Measurements from ENCODE around the gene MTMR2. TPM values are rescaled to one million over a fixed set of nuclear protein-coding genes. Genes with fewer than 3 reads are reported as not detected.
A peak's percentile ranks its signal among the peaks of the same experiment; 100 is the strongest.

MTMR2 gene
- total RNA-seq, 1 experiment from 2014 or later, result 29.1 TPM

GRCh38 chr11:95788921-95789505, 134.9 kb downstream of the MTMR2 start:
- no peak; the same call in 1 of the 2 replicates for ATAC-seq
- Histone ChIP-seq H3K79me2 (ENCODE audit: insufficient read depth, low read length) (peaks cover 51% of the 10 kb centered on the region), H3K9ac (ENCODE audit: low read length) (peak overlapping the region; percentile 81), H3K9me3 (ENCODE audit: control insufficient read depth in 1 of 2, insufficient read depth in 1 of 2, low read depth in 1 of 2, low read length in 2 of 2) (no peaks in the 10 kb centered on the region), H2AFZ (ENCODE audit: low read depth, low read length, poor library complexity, severe bottlenecking) (no peak overlapping the region), H3K4me2 (ENCODE audit: low read length) (peak overlapping the region; percentile 92), H3K4me3 (replicated peaks in 1 of 2; ENCODE audit: low read depth in 1 of 2, low read length in 2 of 2) (peak overlapping the region; percentile 76 to 87), H3K36me3 (ENCODE audit: control insufficient read depth in 1 of 2, insufficient read depth in 2 of 2, low read length in 2 of 2) (peaks cover 21 to 22% of the 10 kb centered on the region in 2 experiments; a peak in 3 of 4 replicates), H3K27me3 (ENCODE audit: insufficient read depth, low read length) (no peaks in the 10 kb centered on the region), H4K20me1 (ENCODE audit: insufficient read depth) (no peaks in the 10 kb centered on the region), H3K4me1 (ENCODE audit: control insufficient read depth in 1 of 2, insufficient read depth in 2 of 2, low read length in 2 of 2) (peaks cover 9 to 18% of the 10 kb centered on the region in 2 experiments; a peak in 3 of 4 replicates), H3K9me2 (ENCODE audit: insufficient read depth) (no peaks in the 10 kb centered on the region), H3K27ac (ENCODE audit: low read depth, low read length) (peak overlapping the region; percentile 77)
- no peak for DNase-seq (ENCODE audit: low read depth, low spot score)
- intact Hi-C loops (cut with micrococcal nuclease), result loop anchor here (1.0 to 10.0 kb wide), 3 partner anchors 638 to 824 kb away; partner anchors contain the start of gene SRSF8
- POLR2A ChIA-PET, result interaction anchor here (0.6 to 1.3 kb wide), 4 partner anchors 26 to 722 kb away, joined by 3 to 4 read pairs (median 3); partner anchors contain the start of gene SRSF8
- TF ChIP-seq POLR2A (IDR thresholded peaks at IDR 0.05; ENCODE audit: borderline replicate concordance, extremely low read depth, insufficient read depth, insufficient read length), result peak; percentile 15
- peak in 1 of 3 experiments; percentile 24; a peak in 1 of 6 replicates for TF ChIP-seq CTCF (IDR thresholded peaks at IDR 0.05 in 2 of 3, conservative IDR thresholded peaks at IDR 0.05 in 1 of 3; ENCODE audit: borderline replicate concordance in 1 of 3, insufficient read depth in 1 of 3, low read depth in 2 of 3, low read length in 2 of 3)
- TF ChIP-seq FOSL1 (IDR thresholded peaks at IDR 0.05; ENCODE audit: low read depth), result no peak
- CTCF ChIA-PET, result interaction anchor here (0.8 to 1.7 kb wide), 6 partner anchors 47 to 1893 kb away, joined by 3 to 5 read pairs (median 4); no protein-coding TSS in a partner anchor
- BruUV-seq (replicated peaks), result no TSS peak
- RAD21 ChIA-PET (ENCODE audit: low non-redundant PET in 1 of 2, low total read pairs in 2 of 2, uncharacterized antibody in 2 of 2, unreplicated experiment in 2 of 2), result interaction anchor here in 1 of 2 experiments (1.0 kb wide), 1 partner anchor 83 kb away, joined by 3 read pairs; no protein-coding TSS in a partner anchor

Other genes starting within 250 kb of the MTMR2 start
- 27.5 TPM for gene FAM76B, start 134.3 kb downstream of the MTMR2 start, total RNA-seq (2021; ENCODE audit: unreplicated experiment)
- 43.3 TPM for gene CEP57, start 133.6 kb downstream of the MTMR2 start, total RNA-seq (2021; ENCODE audit: unreplicated experiment)